ENCODE data around the gene NUDT22. TPM values are rescaled to one million over a fixed set of nuclear protein-coding genes. Genes with fewer than 3 reads are reported as not detected.

Gene NUDT22
- total RNA-seq, 1 experiment from 2014 or later, result 70.0 TPM

DNA sequence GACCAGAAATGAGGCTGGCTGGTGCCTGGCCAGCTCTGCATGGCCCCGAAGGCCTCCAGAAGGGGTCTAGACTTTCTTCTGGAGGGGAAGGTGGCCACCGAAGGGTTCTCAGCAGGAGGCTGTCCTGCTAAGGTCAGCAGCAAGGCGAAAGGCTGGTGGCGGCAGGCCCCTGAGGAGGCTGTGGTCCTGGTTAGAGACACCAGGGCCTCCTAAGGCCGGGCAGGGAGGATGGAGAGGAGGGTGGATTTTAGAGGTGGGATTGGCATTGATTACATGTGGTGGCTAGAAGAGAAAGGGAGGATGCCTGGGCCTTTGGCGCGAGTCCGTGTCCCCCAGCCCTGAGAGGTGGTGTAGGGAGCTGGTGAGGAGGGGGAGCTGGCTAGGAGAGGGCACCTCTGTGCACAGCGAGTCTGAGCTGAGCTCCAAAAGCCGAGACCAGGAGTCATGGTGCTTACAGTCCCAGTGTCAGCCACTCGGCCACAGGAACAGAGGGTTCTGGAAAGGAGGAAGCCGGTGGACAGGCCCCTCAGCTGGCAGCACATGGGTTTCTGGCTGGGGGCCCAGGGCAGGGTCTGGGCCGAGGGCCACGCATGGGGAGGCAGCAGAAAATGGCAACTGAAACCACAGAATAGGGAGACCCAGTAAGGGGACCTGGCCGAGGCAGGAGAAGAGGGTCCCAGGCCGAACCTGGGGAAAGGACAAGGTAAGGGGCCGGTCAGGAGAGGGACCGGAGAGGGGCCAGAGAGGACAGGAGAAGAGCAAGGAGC lies 17.1 kb upstream of the NUDT22 start:
- Histone ChIP-seq H4K20me1 (ENCODE audit: insufficient read depth, low read depth, low read length) (peaks cover 8% of the 10 kb centered on the region; the same call in 1 of the 2 replicates), H2AFZ (ENCODE audit: low read length) (no peak overlapping the region), H3K4me2 (ENCODE audit: low read depth, low read length, poor library complexity, severe bottlenecking) (no peak overlapping the region), H3K4me3 (ENCODE audit: low read length) (no peak overlapping the region), H3K4me1 (ENCODE audit: low read length) (peaks cover 73% of the 10 kb centered on the region), H3K36me3 (ENCODE audit: insufficient read depth, low read length) (peaks cover 15% of the 10 kb centered on the region; the same call in 1 of the 2 replicates), H3K27me3 (ENCODE audit: low read length) (no peaks in the 10 kb centered on the region), H3K27ac (ENCODE audit: low read length) (peak overlapping the region; percentile 92; the same call in 1 of the 2 replicates), H3K9me2 (replicated peaks; ENCODE audit: insufficient read depth, low read length) (no peaks in the 10 kb centered on the region), H3K79me2 (ENCODE audit: low read length) (peaks cover 18% of the 10 kb centered on the region; the same call in 1 of the 2 replicates), H3K9ac (ENCODE audit: low read length) (peak overlapping the region; percentile 91; the same call in 1 of the 2 replicates), H3K9me3 (ENCODE audit: low read length) (no peaks in the 10 kb centered on the region)
- DNase-seq, result no peak

DNA sequence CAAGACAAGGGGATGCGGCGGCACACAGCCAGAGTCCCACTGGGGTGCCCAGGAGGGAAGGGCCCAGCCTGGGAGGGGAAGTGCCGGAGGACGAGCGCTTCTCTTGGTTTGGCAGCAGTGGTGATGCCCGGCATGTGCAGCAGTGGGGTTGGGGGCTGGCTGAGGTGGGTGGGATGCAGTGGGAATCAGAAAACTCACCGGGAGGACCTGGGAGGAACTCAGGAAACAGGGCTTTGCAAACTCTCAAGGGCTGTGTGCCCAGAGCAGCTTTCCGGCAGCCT lies 16.6 kb upstream of the NUDT22 start:
- Histone ChIP-seq H3K27ac (ENCODE audit: low read length) (no peak overlapping the region), H3K9me3 (ENCODE audit: low read length) (no peaks in the 10 kb centered on the region), H3K27me3 (ENCODE audit: low read length) (no peaks in the 10 kb centered on the region), H3K9ac (ENCODE audit: low read length) (no peak overlapping the region), H2AFZ (ENCODE audit: low read length) (no peak overlapping the region), H3K79me2 (ENCODE audit: low read length) (peaks cover 18% of the 10 kb centered on the region; the same call in 1 of the 2 replicates), H4K20me1 (ENCODE audit: insufficient read depth, low read depth, low read length) (peaks cover 8% of the 10 kb centered on the region; the same call in 1 of the 2 replicates), H3K4me3 (ENCODE audit: low read length) (no peak overlapping the region), H3K9me2 (replicated peaks; ENCODE audit: insufficient read depth, low read length) (no peaks in the 10 kb centered on the region), H3K36me3 (ENCODE audit: insufficient read depth, low read length) (peaks cover 14% of the 10 kb centered on the region; the same call in 1 of the 2 replicates), H3K4me2 (ENCODE audit: low read depth, low read length, poor library complexity, severe bottlenecking) (no peak overlapping the region), H3K4me1 (ENCODE audit: low read length) (peaks cover 73% of the 10 kb centered on the region)
- no peak for DNase-seq

DNA sequence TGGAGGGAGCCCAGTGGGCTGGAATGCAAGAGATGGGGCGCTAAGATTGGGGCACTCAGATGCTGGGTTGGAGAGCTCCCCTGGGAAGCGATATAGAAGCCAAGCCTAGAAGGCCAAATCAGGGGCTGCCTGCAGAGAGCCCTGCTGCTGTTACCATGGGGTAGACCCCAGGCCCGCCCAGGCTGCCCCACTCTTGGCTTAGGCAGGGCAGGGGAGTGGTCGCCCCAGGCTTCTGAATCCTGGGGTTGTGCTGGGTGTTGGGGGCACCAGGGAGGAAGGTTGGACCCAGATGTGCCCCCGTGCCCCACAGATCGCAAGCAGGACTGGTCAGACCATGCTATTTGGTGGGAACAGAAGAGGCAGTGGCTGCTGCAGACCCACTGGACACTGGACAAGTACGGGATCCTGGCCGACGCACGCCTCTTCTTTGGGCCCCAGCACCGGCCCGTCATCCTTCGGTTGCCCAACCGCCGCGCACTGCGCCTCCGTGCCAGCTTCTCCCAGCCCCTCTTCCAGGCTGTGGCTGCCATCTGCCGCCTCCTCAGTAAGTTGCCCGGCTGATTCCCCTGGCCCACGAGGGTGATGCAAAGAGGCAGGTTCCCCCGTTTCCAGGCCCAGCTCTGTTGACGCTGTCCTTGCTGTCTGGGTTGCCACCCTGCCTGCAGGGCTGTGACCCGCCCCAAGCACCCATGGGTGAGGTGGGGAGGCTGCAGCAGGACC lies 15.6 kb upstream of the NUDT22 start:
- Histone ChIP-seq H3K4me3 (ENCODE audit: low read length) (no peak overlapping the region), H3K9me3 (ENCODE audit: low read length) (no peaks in the 10 kb centered on the region), H3K9me2 (replicated peaks; ENCODE audit: insufficient read depth, low read length) (no peaks in the 10 kb centered on the region), H3K4me1 (ENCODE audit: low read length) (peaks cover 73% of the 10 kb centered on the region), H3K27me3 (ENCODE audit: low read length) (no peaks in the 10 kb centered on the region), H3K36me3 (ENCODE audit: insufficient read depth, low read length) (peaks cover 14% of the 10 kb centered on the region; the same call in 1 of the 2 replicates), H3K27ac (ENCODE audit: low read length) (no peak overlapping the region), H3K79me2 (ENCODE audit: low read length) (peaks cover 15% of the 10 kb centered on the region; the same call in 1 of the 2 replicates), H4K20me1 (ENCODE audit: insufficient read depth, low read depth, low read length) (peaks cover 8% of the 10 kb centered on the region; the same call in 1 of the 2 replicates), H3K4me2 (ENCODE audit: low read depth, low read length, poor library complexity, severe bottlenecking) (no peak overlapping the region), H2AFZ (ENCODE audit: low read length) (no peak overlapping the region), H3K9ac (ENCODE audit: low read length) (no peak overlapping the region)
- no peak for DNase-seq

DNA sequence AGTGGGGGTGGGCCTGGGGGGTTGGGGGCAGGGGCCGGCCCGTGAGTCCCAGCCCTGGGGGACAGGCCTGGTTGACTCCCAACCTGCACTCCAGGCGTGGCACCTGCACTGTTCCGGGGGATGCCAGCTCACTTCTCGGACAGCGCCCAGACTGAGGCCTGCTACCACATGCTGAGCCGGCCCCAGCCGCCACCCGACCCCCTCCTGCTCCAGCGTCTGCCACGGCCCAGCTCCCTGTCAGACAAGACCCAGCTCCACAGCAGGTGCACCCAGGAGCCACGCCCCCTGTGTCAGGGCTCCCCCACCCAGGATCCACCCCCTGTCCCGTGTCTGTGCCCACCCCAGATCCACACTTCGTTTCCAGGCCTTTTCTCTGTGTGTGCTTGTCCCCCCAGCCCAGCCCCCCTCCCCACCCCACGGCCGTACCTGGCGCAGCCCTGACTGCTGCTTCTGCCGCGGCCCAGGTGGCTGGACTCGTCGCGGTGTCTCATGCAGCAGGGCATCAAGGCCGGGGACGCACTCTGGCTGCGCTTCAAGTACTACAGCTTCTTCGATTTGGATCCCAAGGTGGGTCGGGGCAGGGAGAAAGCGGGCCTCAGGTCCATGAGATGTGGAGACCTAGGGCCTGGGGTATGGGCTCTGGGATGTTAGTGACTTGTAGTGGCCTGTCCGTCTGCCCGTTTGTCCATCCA lies 14.7 kb upstream of the NUDT22 start:
- no peaks in the 10 kb centered on the region for H3K9me2 ChIP-seq (replicated peaks; ENCODE audit: insufficient read depth, low read length)
- no peak overlapping the region for H3K4me2 ChIP-seq (ENCODE audit: low read depth, low read length, poor library complexity, severe bottlenecking)
- no peaks in the 10 kb centered on the region for H3K27me3 ChIP-seq (ENCODE audit: low read length)
- no peak overlapping the region for H2AFZ ChIP-seq (ENCODE audit: low read length)
- peaks cover 8% of the 10 kb centered on the region; the same call in 1 of the 2 replicates for H4K20me1 ChIP-seq (ENCODE audit: insufficient read depth, low read depth, low read length)
- H3K79me2 ChIP-seq (ENCODE audit: low read length), result peaks cover 12% of the 10 kb centered on the region; the same call in 1 of the 2 replicates
- DNase-seq, result no peak
- peaks cover 14% of the 10 kb centered on the region; the same call in 1 of the 2 replicates for H3K36me3 ChIP-seq (ENCODE audit: insufficient read depth, low read length)
- H3K9me3 ChIP-seq (ENCODE audit: low read length), result no peaks in the 10 kb centered on the region
- H3K9ac ChIP-seq (ENCODE audit: low read length), result no peak overlapping the region
- H3K4me1 ChIP-seq (ENCODE audit: low read length), result peaks cover 71% of the 10 kb centered on the region
- H3K4me3 ChIP-seq (ENCODE audit: low read length), result no peak overlapping the region
- no peak overlapping the region for H3K27ac ChIP-seq (ENCODE audit: low read length)

DNA sequence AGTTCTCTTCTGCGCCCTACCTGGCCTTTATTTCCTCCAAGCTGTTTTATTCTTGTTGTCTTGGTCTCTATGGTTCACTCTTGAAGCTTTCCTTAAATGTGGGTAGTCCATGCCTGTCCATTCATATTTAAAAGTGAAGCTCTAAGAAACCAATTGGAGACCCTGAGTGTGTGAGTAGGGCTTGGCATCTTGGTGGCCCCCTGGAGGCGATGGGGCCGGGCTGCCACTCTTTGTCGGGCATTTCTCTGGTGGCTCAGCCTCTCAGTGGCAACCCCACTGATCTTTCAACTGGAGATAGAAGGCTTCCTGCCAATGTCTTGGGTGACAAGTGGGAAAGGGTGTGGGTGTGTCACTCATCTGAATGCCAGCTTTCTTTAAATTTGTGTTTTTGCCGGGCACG lies 9.2 kb upstream of the NUDT22 start:
- Histone ChIP-seq H4K20me1 (ENCODE audit: insufficient read depth, low read depth, low read length) (no peaks in the 10 kb centered on the region), H3K36me3 (ENCODE audit: insufficient read depth, low read length) (peaks cover 15% of the 10 kb centered on the region; the same call in 1 of the 2 replicates), H3K4me1 (ENCODE audit: low read length) (peaks cover 40% of the 10 kb centered on the region)

DNA sequence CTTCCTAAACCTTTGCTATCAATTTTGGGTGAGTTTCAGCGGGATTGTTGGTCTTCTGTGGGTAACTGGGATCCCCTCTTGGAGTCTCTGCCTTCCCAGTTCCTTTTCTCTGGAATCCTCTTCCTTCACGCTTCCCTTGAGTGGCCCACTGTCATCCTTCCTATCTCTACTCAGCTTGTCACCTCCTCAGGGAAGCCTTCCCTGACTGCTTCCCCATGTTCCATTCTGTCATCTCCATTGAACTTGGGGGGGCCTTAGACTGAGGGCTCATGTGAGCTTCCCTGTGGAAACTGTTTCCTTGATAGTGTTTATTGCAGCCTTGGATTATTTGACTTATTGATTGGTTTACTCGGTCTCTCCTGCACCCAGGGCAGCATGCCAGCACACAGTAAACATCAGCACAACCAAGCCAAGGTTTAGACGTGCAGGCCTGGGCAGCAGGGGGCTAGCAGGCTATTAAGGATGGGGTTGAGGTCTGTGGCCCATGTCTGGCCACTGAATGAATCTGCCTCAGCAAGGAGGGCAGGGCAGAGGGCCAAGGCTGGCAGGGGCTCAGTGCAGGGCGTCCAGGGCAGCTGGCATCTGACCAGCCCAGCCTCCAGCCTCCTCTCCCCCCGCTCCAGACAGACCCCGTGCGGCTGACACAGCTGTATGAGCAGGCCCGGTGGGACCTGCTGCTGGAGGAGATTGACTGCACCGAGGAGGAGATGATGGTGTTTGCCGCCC lies 7.3 kb upstream of the NUDT22 start:
- no peak for DNase-seq
- Histone ChIP-seq H2AFZ (ENCODE audit: low read length) (no peak overlapping the region), H3K27ac (ENCODE audit: low read length) (no peak overlapping the region), H3K36me3 (ENCODE audit: insufficient read depth, low read length) (peaks cover 9% of the 10 kb centered on the region; the same call in 1 of the 2 replicates), H3K27me3 (ENCODE audit: low read length) (no peaks in the 10 kb centered on the region), H3K4me3 (ENCODE audit: low read length) (no peak overlapping the region), H3K9ac (ENCODE audit: low read length) (no peak overlapping the region), H3K4me2 (ENCODE audit: low read depth, low read length, poor library complexity, severe bottlenecking) (no peak overlapping the region), H4K20me1 (ENCODE audit: insufficient read depth, low read depth, low read length) (no peaks in the 10 kb centered on the region), H3K9me2 (replicated peaks; ENCODE audit: insufficient read depth, low read length) (no peaks in the 10 kb centered on the region), H3K4me1 (ENCODE audit: low read length) (peaks cover 28% of the 10 kb centered on the region), H3K9me3 (ENCODE audit: low read length) (no peaks in the 10 kb centered on the region), H3K79me2 (ENCODE audit: low read length) (no peaks in the 10 kb centered on the region)

More for the DNA sequence above, 9.2 kb upstream of the NUDT22 start:
- Histone ChIP-seq H3K79me2 (ENCODE audit: low read length) (no peaks in the 10 kb centered on the region), H3K9me2 (replicated peaks; ENCODE audit: insufficient read depth, low read length) (no peaks in the 10 kb centered on the region), H3K27me3 (ENCODE audit: low read length) (no peaks in the 10 kb centered on the region), H3K4me3 (ENCODE audit: low read length) (no peak overlapping the region), H3K4me2 (ENCODE audit: low read depth, low read length, poor library complexity, severe bottlenecking) (no peak overlapping the region), H2AFZ (ENCODE audit: low read length) (no peak overlapping the region), H3K9me3 (ENCODE audit: low read length) (no peaks in the 10 kb centered on the region), H3K27ac (ENCODE audit: low read length) (no peak overlapping the region), H3K9ac (ENCODE audit: low read length) (no peak overlapping the region)
- DNase-seq, result no peak

DNA sequence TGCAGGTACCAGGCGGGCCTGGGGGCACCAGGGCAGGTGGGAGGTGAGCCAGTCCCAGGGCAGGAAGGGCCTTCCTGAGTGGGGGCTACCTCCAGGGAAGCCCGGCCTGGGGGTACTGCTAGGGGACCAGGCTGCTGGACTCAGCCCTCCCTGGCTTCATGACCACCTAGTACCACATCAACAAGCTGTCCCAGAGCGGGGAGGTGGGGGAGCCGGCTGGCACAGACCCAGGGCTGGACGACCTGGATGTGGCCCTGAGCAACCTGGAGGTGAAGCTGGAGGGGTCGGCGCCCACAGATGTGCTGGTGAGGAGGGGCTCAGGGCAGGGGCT lies 6.8 kb upstream of the NUDT22 start:
- Histone ChIP-seq H3K4me3 (ENCODE audit: low read length) (no peak overlapping the region), H2AFZ (ENCODE audit: low read length) (no peak overlapping the region), H3K9me3 (ENCODE audit: low read length) (no peaks in the 10 kb centered on the region), H3K79me2 (ENCODE audit: low read length) (no peaks in the 10 kb centered on the region), H4K20me1 (ENCODE audit: insufficient read depth, low read depth, low read length) (no peaks in the 10 kb centered on the region), H3K4me2 (ENCODE audit: low read depth, low read length, poor library complexity, severe bottlenecking) (no peak overlapping the region), H3K9me2 (replicated peaks; ENCODE audit: insufficient read depth, low read length) (no peaks in the 10 kb centered on the region), H3K9ac (ENCODE audit: low read length) (no peak overlapping the region), H3K36me3 (ENCODE audit: insufficient read depth, low read length) (peaks cover 5% of the 10 kb centered on the region; the same call in 1 of the 2 replicates), H3K27ac (ENCODE audit: low read length) (no peak overlapping the region), H3K4me1 (ENCODE audit: low read length) (peaks cover 28% of the 10 kb centered on the region), H3K27me3 (ENCODE audit: low read length) (no peaks in the 10 kb centered on the region)
- DNase-seq, result no peak

Measured in Karpas-422 (cell line).